Thyroid gland (tissue), 4 donors: ENCODE results near the gene WWC1. TPM values are rescaled to one million over a fixed set of nuclear protein-coding genes. Genes with fewer than 3 reads are reported as not detected.
"Not testable (repeated sequence)": the region's sequence is repeated elsewhere in the genome, so short reads cannot be mapped to it uniquely, and the experiment has no call there.

Experiments used
- DNase-seq, 2 donors: peaks; one replicate each; pipeline ENCODE4 v3.0.0-alpha.2; 2019
- H3K27ac ChIP-seq, 3 donors: fragments of 200-600 bp; sonication (generic); 1 replicate in 2 of 3; 2 replicates in 1 of 3; pipeline ENCODE4 v1.5.1; 2016 to 2019; ENCODE audit warnings: mild to moderate bottlenecking in 1 of 3, moderate library complexity in 1 of 3
- H3K27me3 ChIP-seq: fragments of 200-600 bp; sonication (generic); one replicate; pipeline ENCODE4 v1.5.1; 2019
- H3K36me3 ChIP-seq, 2 donors: fragments of 200-600 bp; sonication (generic); one replicate each; pipeline ENCODE4 v1.5.1; 2016 to 2019
- H3K4me1 ChIP-seq, 2 donors: fragments of 200-600 bp; sonication (generic); one replicate each; pipeline ENCODE4 v1.5.1; 2017 to 2019
- H3K4me3 ChIP-seq, 3 donors: fragments of 200-600 bp; sonication (generic); replicated peaks in 1 of 3; 1 replicate in 2 of 3; 2 replicates in 1 of 3; pipeline ENCODE4 v1.5.1; 2016; ENCODE audit warnings: mild to moderate bottlenecking in 1 of 3
- H3K9me3 ChIP-seq: fragments of 200-600 bp; sonication (generic); one replicate; pipeline ENCODE4 v1.5.1; 2017
- CTCF ChIP-seq, 6 experiments: fragments of 200-600 bp in 3 of 6; fragments of 450-650 bp in 3 of 6; sonication (generic) in 3 of 6; IDR thresholded peaks; one replicate each; pipeline ENCODE4 v1.5.1; 2016 to 2019; ENCODE audit warnings: antibody characterized with exemption in 6 of 6, mild to moderate bottlenecking in 2 of 6, inconsistent platforms in 1 of 6, moderate library complexity in 1 of 6
- POLR2A ChIP-seq, 2 donors: fragments of 450-650 bp; IDR thresholded peaks; one replicate each; pipeline ENCODE4 v1.6.1; 2017; ENCODE audit warnings: antibody characterized with exemption in 2 of 2, mild to moderate bottlenecking in 2 of 2, moderate library complexity in 1 of 2
- WGBS, 2 donors: methylation state at CpG; one replicate each; pipeline ENCODE4 v1.1.5; 2017; 5-methylcytosine and 5-hydroxymethylcytosine counted together
- intact Hi-C: fragments of 100-400 bp; cut with DNase I; formaldehyde crosslinking; loops from one replicate; pipeline ENCODE4 v1.15.1; 2023
- total RNA-seq, 4 donors: library from RNA; depleted of rRNA; stranded (reverse); fragments of >200 nt; gene quantifications; one replicate each; pipeline ENCODE4 v1.2.3, GENCODE V29; 2016

WWC1 gene
- total RNA-seq, 4 donors from 2014 or later, result 38.7 to 80.1 (median 54.0) TPM

DNA sequence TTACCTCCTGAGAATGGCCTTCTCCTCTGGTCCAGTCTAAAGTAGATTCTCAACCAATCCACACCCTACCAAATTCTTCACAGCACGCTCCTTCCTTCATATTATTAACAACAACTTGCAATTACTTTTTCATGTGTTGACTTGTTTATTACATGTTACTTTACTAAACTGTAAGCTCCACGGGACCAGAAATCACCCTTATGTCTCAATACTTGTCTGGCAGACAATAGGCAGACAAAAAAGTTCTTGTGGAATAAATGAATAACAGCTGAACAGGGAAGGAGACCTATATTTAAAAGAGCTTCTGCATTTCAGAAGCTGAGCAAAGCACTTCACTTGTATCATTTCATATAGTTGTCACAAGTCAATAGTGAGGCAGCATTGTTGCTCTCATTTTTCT, 5.7 kb upstream of the WWC1 start:
- WGBS, 2 donors, result 88 to 90% methylated on average over 2 of the region's 2 CpGs
- intact Hi-C loops, result no loop called here
- peaks cover 28 to 32% of the 10 kb centered on the region in 2 donors for H3K4me1 ChIP-seq
- no peak overlapping the region for H3K4me3 ChIP-seq
- no peak overlapping the region for H3K27ac ChIP-seq
- no peak for DNase-seq
- H3K36me3 ChIP-seq, result no peaks in the 10 kb centered on the region
- TF ChIP-seq POLR2A (IDR thresholded peaks at IDR 0.05) (no peak), CTCF (IDR thresholded peaks at IDR 0.05) (no peak)
- no peaks in the 10 kb centered on the region for H3K9me3 ChIP-seq
- no peaks in the 10 kb centered on the region for H3K27me3 ChIP-seq

GRCh38 chr5:168286386-168286785, 5.1 kb upstream of the WWC1 start:
- no peaks in the 10 kb centered on the region for H3K36me3 ChIP-seq
- 47 to 50% methylated on average over 6 of the region's 6 CpGs for WGBS, 2 donors
- TF ChIP-seq POLR2A (IDR thresholded peaks at IDR 0.05) (no peak), CTCF (IDR thresholded peaks at IDR 0.05) (no peak)
- H3K4me3 ChIP-seq, result no peak overlapping the region
- H3K4me1 ChIP-seq, result peaks cover 31 to 37% of the 10 kb centered on the region in 2 donors
- no peaks in the 10 kb centered on the region for H3K9me3 ChIP-seq
- H3K27ac ChIP-seq, result peak overlapping the region in 1 of 3 donors; percentile 26
- intact Hi-C loops, result no loop called here
- H3K27me3 ChIP-seq, result no peaks in the 10 kb centered on the region
- peak in 1 of 2 donors; percentile 32 for DNase-seq

DNA sequence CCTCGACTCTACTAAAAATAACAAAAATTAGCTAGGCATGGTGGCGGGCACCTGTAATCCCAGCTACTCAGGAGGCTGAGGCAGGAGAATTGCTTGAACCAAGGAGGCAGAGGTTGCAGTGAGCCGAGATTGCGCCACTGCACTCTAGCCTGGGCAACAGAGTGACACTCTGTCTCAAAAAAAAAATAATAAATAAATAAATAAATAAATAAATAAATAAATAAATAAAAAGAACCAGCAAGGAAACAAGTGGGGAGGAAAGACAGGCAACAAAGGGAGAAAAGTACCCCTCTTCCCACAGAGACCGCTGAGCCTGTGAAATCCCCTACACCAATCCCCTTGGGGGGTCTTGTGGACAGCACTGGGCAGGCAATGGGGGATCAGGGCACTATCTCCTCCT, 4.6 kb upstream of the WWC1 start:
- peaks cover 31 to 37% of the 10 kb centered on the region in 2 donors for H3K4me1 ChIP-seq
- 83 to 92% methylated on average over 5 of the region's 5 CpGs for WGBS, 2 donors
- H3K9me3 ChIP-seq, H3K27me3 ChIP-seq, H3K36me3 ChIP-seq, H3K4me3 ChIP-seq, intact Hi-C loops, DNase-seq: not testable (repeated sequence)
- H3K27ac ChIP-seq, result peak overlapping the region; percentile 92 to 98 (median 93)

DNA sequence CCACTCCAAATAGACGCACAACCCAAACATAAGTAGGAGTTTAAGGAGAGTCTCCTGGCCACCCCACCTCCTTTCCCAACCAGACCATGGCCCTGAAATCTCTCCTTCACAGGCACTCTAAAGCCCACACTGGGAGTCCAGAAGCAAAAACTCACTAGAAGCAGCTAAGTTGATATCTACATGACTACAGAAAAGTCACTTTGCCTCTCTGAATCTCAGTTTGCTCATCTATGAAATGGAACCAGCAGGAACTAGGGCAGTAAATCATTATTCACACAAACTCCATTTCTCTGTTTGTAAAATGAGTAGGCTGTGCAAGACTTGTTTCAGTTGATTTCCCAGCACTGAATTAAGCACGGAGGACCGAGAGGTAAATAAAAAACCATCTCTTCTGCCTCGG, 4.1 kb upstream of the WWC1 start:
- H3K27ac ChIP-seq, result peak overlapping the region; percentile 92 to 98 (median 93)
- DNase-seq, result no peak

GRCh38 chr5:168288349-168289245, 2.8 kb upstream of the WWC1 start:
- Histone ChIP-seq H3K4me3 (no peak overlapping the region), H3K36me3 (no peaks in the 10 kb centered on the region), H3K4me1 (peaks cover 31 to 42% of the 10 kb centered on the region in 2 donors), H3K9me3 (no peaks in the 10 kb centered on the region), H3K27ac (peak overlapping the region; percentile 92 to 98 (median 93)), H3K27me3 (no peaks in the 10 kb centered on the region)
- WGBS, 2 donors, result 30 to 36% methylated on average over 22 of the region's 22 CpGs
- DNase-seq, result peak; percentile 92 to 96
- no peak for TF ChIP-seq CTCF (IDR thresholded peaks at IDR 0.05)
- TF ChIP-seq POLR2A (IDR thresholded peaks at IDR 0.05), result peak in 1 of 2 donors; percentile 74
- intact Hi-C loops, result no loop called here

More for the DNA sequence above, 4.1 kb upstream of the WWC1 start:
- intact Hi-C loops, result no loop called here
- H3K36me3 ChIP-seq, result no peaks in the 10 kb centered on the region
- WGBS, 2 donors, result 80 to 86% methylated on average over 4 of the region's 4 CpGs
- TF ChIP-seq POLR2A (IDR thresholded peaks at IDR 0.05), result no peak
- TF ChIP-seq CTCF (IDR thresholded peaks at IDR 0.05), result no peak
- no peak overlapping the region for H3K4me3 ChIP-seq
- no peaks in the 10 kb centered on the region for H3K27me3 ChIP-seq
- peaks cover 31 to 37% of the 10 kb centered on the region in 2 donors for H3K4me1 ChIP-seq
- no peaks in the 10 kb centered on the region for H3K9me3 ChIP-seq
